Rectal smooth muscle tissue (tissue), 1 donor: ENCODE data around the gene NDUFC2.
"Not testable (repeated sequence)": the region's sequence is repeated elsewhere in the genome, so short reads cannot be mapped to it uniquely, and the experiment has no call there.

Source experiments
- H3K27ac ChIP-seq: one replicate; pipeline ENCODE4 v1.7.0; 2013; ENCODE audit warnings: low read depth, low read length, inconsistent platforms
- H3K27me3 ChIP-seq: one replicate; pipeline ENCODE4 v1.7.0; 2013; ENCODE audit warnings: low read length; ENCODE audit not compliant: control insufficient read depth, insufficient read depth
- H3K36me3 ChIP-seq: one replicate; pipeline ENCODE4 v1.7.0; 2013; ENCODE audit warnings: low read length; ENCODE audit not compliant: control insufficient read depth, insufficient read depth
- H3K4me1 ChIP-seq: one replicate; pipeline ENCODE4 v1.7.0; 2013; ENCODE audit warnings: low read length; ENCODE audit not compliant: control insufficient read depth, insufficient read depth
- H3K4me3 ChIP-seq: one replicate; pipeline ENCODE4 v1.7.0; 2013; ENCODE audit warnings: low read length
- H3K9ac ChIP-seq: one replicate; pipeline ENCODE4 v1.7.0; 2013; ENCODE audit warnings: low read length

The NDUFC2 gene

GRCh38 chr11:78030429-78031325 is 49.0 kb downstream of the NDUFC2 start:
- Histone ChIP-seq H3K9ac (no peak overlapping the region), H3K4me3 (no peak overlapping the region)

GRCh38 chr11:78028423-78028822 is 51.2 kb downstream of the NDUFC2 start:
- H3K27me3 ChIP-seq, H3K4me1 ChIP-seq, H3K27ac ChIP-seq, H3K9ac ChIP-seq, H3K36me3 ChIP-seq, H3K4me3 ChIP-seq: not testable (repeated sequence)

More at GRCh38 chr11:78030429-78031325, 49.0 kb downstream of the NDUFC2 start:
- Histone ChIP-seq H3K27me3 (no peaks in the 10 kb centered on the region), H3K27ac (peak overlapping the region; percentile 17), H3K4me1 (peaks cover 6% of the 10 kb centered on the region), H3K36me3 (no peaks in the 10 kb centered on the region)

GRCh38 chr11:78027759-78028158 is 51.9 kb downstream of the NDUFC2 start:
- H3K27me3 ChIP-seq: no peaks in the 10 kb centered on the region
- peaks cover 6% of the 10 kb centered on the region for H3K4me1 ChIP-seq
- no peak overlapping the region for H3K27ac ChIP-seq
- H3K4me3 ChIP-seq: no peak overlapping the region
- H3K36me3 ChIP-seq: no peaks in the 10 kb centered on the region
- H3K9ac ChIP-seq: no peak overlapping the region

GRCh38 chr11:78025378-78025777 is 54.3 kb downstream of the NDUFC2 start:
- Histone ChIP-seq H3K36me3 (no peaks in the 10 kb centered on the region), H3K27ac (no peak overlapping the region), H3K4me1 (peaks cover 3% of the 10 kb centered on the region), H3K9ac (no peak overlapping the region), H3K4me3 (no peak overlapping the region), H3K27me3 (peaks cover 2% of the 10 kb centered on the region)

GRCh38 chr11:78023426-78023825 is 56.2 kb downstream of the NDUFC2 start:
- no peak overlapping the region for H3K27ac ChIP-seq
- H3K27me3 ChIP-seq: peaks cover 2% of the 10 kb centered on the region
- no peak overlapping the region for H3K9ac ChIP-seq
- no peaks in the 10 kb centered on the region for H3K4me1 ChIP-seq
- H3K36me3 ChIP-seq: no peaks in the 10 kb centered on the region
- H3K4me3 ChIP-seq: peak overlapping the region; percentile 74

- peak within 1 kb of the TSS; percentile 74 for H3K4me3 ChIP-seq
- no peaks in the 10 kb centered on the region for H3K4me1 ChIP-seq
- peaks cover 2% of the 10 kb centered on the region for H3K27me3 ChIP-seq
- no peaks in the 10 kb centered on the region for H3K36me3 ChIP-seq
- peak within 1 kb of the TSS; percentile 41 for H3K9ac ChIP-seq
- peak within 1 kb of the TSS; percentile 69 for H3K27ac ChIP-seq
Observed at GRCh38 chr11:78022397-78023396, 57.0 kb downstream of the NDUFC2 start, which contains the start of gene KCTD14. Gene KCTD14, minus strand, starts transcription at chr11:78023276. Its CDS starts 27 bp downstream, at chr11:78023249.

GRCh38 chr11:78021611-78022010 is 58.1 kb downstream of the NDUFC2 start:
- Histone ChIP-seq H3K27me3 (peaks cover 2% of the 10 kb centered on the region), H3K36me3 (no peaks in the 10 kb centered on the region), H3K4me1 (no peaks in the 10 kb centered on the region), H3K4me3 (no peak overlapping the region), H3K27ac (no peak overlapping the region), H3K9ac (no peak overlapping the region)

GRCh38 chr11:78020246-78020645 is 59.4 kb downstream of the NDUFC2 start:
- H3K9ac ChIP-seq: no peak overlapping the region
- H3K4me1 ChIP-seq: no peaks in the 10 kb centered on the region
- peaks cover 2% of the 10 kb centered on the region for H3K27me3 ChIP-seq
- no peak overlapping the region for H3K4me3 ChIP-seq
- peaks cover 3% of the 10 kb centered on the region for H3K36me3 ChIP-seq
- no peak overlapping the region for H3K27ac ChIP-seq

- peaks cover 3% of the 10 kb centered on the region for H3K36me3 ChIP-seq
- H3K27ac ChIP-seq: no peak overlapping the region
- no peaks in the 10 kb centered on the region for H3K4me1 ChIP-seq
- H3K9ac ChIP-seq: no peak overlapping the region
- peaks cover 2% of the 10 kb centered on the region for H3K27me3 ChIP-seq
- H3K4me3 ChIP-seq: no peak overlapping the region
Observed at GRCh38 chr11:78019808-78020207, 59.9 kb downstream of the NDUFC2 start.
